Measurements from ENCODE around the gene CNTNAP2.

CNTNAP2 gene

GRCh38 chr7:147428075-147428474 is 1311.5 kb downstream of the CNTNAP2 start:
- no peak for DNase-seq

GRCh38 chr7:147429961-147430360 is 1313.4 kb downstream of the CNTNAP2 start:
- no peak for DNase-seq

GRCh38 chr7:147432079-147432478 is 1315.5 kb downstream of the CNTNAP2 start:
- no peak for DNase-seq

DNA sequence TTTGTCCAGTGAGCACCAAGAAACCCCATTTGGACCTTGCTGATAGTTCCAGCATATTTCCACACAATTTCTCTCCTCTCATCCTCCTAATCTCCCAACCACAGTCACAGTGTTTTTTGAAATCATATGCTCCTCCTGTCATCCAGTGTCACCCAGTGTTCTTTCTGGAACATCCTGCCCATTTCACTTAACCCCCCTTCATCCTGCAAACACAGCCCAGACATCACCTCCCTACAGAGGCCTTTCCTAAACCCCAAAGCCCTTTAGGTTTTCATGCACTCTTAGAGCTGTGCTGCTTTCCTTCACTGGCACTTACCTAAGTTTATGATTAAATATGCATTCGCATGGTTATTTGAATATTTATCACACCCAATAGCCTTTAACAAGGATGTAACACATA is 1316.0 kb downstream of the CNTNAP2 start:
- DNase-seq, result no peak

GRCh38 chr7:147436718-147437117 is 1320.1 kb downstream of the CNTNAP2 start:
- no peak for DNase-seq

- no peak for DNase-seq
Observed at GRCh38 chr7:147438216-147438615, 1321.6 kb downstream of the CNTNAP2 start.

- DNase-seq, result no peak
Observed at GRCh38 chr7:147443942-147444341, 1327.3 kb downstream of the CNTNAP2 start.

DNA sequence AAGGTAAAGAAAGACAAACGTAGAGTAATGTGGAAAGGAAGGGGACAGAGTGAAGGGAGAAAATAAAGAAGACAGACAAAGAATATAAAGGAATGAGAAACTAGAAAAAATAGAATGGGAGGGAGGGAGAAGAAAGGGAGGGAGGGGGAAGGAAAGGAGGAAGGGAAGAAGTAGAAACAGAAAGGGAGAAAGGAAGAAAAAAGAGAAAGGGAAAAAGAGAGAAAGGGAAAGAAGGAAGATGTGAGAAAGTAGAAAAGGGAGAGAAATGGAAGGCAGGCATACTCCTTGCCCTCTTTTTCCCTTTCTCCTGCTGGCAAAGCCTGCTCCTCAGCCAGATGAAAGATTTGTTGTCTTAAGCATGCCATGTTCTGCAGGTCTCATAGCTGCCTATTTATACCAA is 1336.2 kb downstream of the CNTNAP2 start:
- no peak for DNase-seq

DNA sequence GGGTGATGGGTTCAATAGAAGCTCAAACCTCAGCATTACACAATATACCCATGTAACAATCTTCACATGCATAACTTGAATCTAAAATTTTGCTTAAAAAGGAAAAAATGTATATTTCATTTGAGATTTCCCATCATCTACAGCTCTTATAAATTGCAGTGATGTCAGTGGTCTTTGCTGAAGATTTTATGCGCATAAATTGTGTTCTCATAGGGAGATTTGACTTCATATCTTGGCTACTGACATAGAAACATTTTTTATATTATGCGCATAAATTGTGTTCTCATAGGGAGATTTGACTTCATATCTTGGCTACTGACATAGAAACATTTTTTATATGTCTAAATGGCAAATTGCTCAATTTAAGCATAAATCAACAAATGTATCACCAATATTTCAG is 1348.6 kb downstream of the CNTNAP2 start:
- DNase-seq, result no peak

- no peak for DNase-seq
Observed at GRCh38 chr7:147472556-147472955, 1356.0 kb downstream of the CNTNAP2 start.

GRCh38 chr7:147474862-147475261 is 1358.3 kb downstream of the CNTNAP2 start:
- DNase-seq, result no peak

GRCh38 chr7:147477526-147477925 is 1360.9 kb downstream of the CNTNAP2 start:
- DNase-seq, result no peak

GRCh38 chr7:147478796-147479195 is 1362.2 kb downstream of the CNTNAP2 start:
- no peak for DNase-seq

- DNase-seq, result no peak
Observed at GRCh38 chr7:147483634-147484292, 1367.2 kb downstream of the CNTNAP2 start.

GRCh38 chr7:147485660-147486210 is 1369.1 kb downstream of the CNTNAP2 start:
- no peak for DNase-seq

- no peak for DNase-seq
Observed at GRCh38 chr7:147492606-147493005, 1376.0 kb downstream of the CNTNAP2 start.

DNA sequence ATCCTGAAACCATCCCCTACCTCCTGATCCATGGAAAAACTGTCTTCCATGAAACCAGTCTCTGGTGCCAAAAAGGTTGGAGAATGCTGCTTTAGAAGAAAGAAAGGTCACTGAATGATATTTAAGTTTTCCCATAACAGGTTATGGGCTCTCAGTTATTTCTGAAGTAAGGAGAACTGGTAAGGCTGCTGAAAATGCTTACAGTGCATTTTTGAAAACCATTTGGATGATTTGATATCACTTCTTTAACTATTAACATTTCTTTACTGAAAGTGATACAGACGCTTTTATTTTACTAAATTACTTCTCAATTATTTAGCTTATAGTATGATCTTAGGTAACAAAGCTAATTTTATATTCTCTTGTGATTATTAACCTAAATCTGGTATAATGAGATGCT is 1379.6 kb downstream of the CNTNAP2 start:
- DNase-seq, result no peak

DNA sequence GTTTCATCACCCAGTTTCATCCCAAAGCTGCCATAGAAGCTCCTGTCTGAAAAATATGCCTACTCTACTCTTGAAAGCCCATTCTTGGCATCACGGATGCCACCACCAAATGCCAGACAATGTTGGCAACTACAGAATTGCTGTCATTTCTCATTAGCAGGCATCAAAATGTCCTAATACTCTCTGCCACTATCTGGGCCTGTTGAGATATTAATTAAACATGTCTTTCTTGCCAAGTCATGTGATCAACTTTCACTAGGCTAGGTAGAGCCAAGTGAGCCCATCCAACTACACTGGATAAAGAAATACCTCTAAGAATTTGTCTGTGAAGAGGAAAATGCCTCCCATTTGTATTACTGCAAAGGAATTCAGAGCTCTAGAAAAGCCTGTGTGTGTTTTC is 1380.6 kb downstream of the CNTNAP2 start:
- no peak for DNase-seq

- DNase-seq, result no peak
Observed at GRCh38 chr7:147498081-147498480, 1381.5 kb downstream of the CNTNAP2 start.

GRCh38 chr7:147509035-147509501 is 1392.5 kb downstream of the CNTNAP2 start:
- no peak for DNase-seq

GRCh38 chr7:147509541-147510200 is 1393.1 kb downstream of the CNTNAP2 start:
- no peak for DNase-seq

DNA sequence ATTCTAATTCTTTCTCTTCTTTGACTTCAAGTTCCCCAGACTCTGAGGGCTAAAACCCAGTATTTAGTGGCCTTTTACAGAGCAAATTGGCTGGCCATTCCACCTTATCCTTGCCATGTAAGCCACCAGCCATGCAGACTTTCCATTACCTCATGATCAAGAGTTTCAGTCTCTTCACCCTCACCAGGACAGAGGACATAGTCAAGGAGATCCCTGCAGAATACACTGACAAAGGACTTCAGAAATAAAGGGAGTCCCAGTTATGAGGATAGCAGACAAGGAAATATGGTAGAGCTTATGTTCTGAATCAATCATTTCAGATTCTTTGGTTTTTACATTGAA is 1393.6 kb downstream of the CNTNAP2 start:
- DNase-seq, result no peak

GRCh38 chr7:147510923-147511322 is 1394.3 kb downstream of the CNTNAP2 start:
- no peak for DNase-seq

GRCh38 chr7:147513451-147513850 is 1396.8 kb downstream of the CNTNAP2 start:
- no peak for DNase-seq

DNA sequence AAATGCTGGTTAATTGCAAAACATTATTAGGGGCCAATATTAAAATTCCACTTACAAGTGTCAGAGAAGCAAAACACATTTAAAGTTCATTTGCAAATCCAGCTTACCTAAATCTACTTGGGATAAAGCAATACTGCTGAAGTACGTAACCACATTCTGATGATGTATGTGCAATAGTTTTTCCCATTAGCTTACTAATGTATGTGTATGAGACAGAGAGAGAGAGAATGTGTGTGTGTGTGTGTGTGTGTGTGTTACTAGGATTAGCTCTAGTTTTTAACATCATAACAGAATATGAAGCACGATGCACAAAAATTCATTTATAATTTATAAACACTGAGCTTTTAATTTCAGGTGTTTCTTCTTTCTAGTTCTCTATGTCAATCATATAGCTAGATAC is 1399.8 kb downstream of the CNTNAP2 start:
- no peak for DNase-seq
